Measurements from ENCODE around the gene TRPC4. TPM values are rescaled to one million over a fixed set of nuclear protein-coding genes. Genes with fewer than 3 reads are reported as not detected.

The TRPC4 gene
- total and polyA plus RNA-seq, 8 donors: 0.23 to 12.3 (median 3.9) TPM; not detected in 1

DNA sequence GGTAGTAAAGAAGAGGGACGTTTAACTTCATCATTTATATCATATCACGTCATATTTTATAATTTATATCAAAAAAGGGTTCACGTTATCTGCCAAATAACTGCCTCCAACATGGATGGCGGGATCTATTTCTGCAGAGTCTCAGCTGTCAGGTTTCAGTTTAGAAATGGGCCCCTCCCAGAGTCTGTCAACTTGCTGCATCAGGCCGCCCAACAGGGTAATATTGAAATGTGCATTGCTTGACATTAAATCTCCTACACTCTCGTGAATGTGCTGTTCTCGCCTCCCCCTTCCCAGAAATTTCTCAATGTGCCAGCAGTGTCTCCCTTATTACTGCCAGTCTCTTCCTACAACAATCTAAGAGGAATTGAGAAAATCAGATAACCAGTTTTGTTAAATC is 96.9 kb downstream of the TRPC4 start:
- H3K36me3 ChIP-seq: no peaks in the 10 kb centered on the region
- H3K27me3 ChIP-seq: no peaks in the 10 kb centered on the region
- TF ChIP-seq EP300 (IDR thresholded peaks at IDR 0.05) (no peak), POLR2A (IDR thresholded peaks at IDR 0.05) (no peak), POLR2AphosphoS5 (IDR thresholded peaks at IDR 0.05) (no peak)
- TF ChIP-seq, protein P1, sequence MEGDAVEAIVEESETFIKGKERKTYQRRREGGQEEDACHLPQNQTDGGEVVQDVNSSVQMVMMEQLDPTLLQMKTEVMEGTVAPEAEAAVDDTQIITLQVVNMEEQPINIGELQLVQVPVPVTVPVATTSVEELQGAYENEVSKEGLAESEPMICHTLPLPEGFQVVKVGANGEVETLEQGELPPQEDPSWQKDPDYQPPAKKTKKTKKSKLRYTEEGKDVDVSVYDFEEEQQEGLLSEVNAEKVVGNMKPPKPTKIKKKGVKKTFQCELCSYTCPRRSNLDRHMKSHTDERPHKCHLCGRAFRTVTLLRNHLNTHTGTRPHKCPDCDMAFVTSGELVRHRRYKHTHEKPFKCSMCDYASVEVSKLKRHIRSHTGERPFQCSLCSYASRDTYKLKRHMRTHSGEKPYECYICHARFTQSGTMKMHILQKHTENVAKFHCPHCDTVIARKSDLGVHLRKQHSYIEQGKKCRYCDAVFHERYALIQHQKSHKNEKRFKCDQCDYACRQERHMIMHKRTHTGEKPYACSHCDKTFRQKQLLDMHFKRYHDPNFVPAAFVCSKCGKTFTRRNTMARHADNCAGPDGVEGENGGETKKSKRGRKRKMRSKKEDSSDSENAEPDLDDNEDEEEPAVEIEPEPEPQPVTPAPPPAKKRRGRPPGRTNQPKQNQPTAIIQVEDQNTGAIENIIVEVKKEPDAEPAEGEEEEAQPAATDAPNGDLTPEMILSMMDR (IDR thresholded peaks at IDR 0.05): no peak
- intact Hi-C loops (cut with DNase I; ENCODE audit: low total_unique reads): no loop called here
- no peak for DNase-seq
- no peak overlapping the region for H3K4me3 ChIP-seq
- 82 to 85% (median 84%) methylated on average over 7 of the region's 7 CpGs for WGBS, 5 donors
- no peaks in the 10 kb centered on the region for H3K9me3 ChIP-seq
- no peak overlapping the region for H3K27ac ChIP-seq
- no peaks in the 10 kb centered on the region for H3K4me1 ChIP-seq

- Histone ChIP-seq H3K27ac (no peak overlapping the region), H3K4me1 (no peaks in the 10 kb centered on the region), H3K9me3 (no peaks in the 10 kb centered on the region), H3K36me3 (no peaks in the 10 kb centered on the region), H3K27me3 (no peaks in the 10 kb centered on the region), H3K4me3 (no peak overlapping the region)
- DNase-seq: no peak
- intact Hi-C loops (cut with DNase I; ENCODE audit: low total_unique reads): no loop called here
- 89 to 98% (median 93%) methylated on average over 2 of the region's 2 CpGs for WGBS, 5 donors
- TF ChIP-seq EP300 (IDR thresholded peaks at IDR 0.05): no peak
- TF ChIP-seq, protein P1 (IDR thresholded peaks at IDR 0.05): no peak
- no peak for TF ChIP-seq POLR2AphosphoS5 (IDR thresholded peaks at IDR 0.05)
- no peak for TF ChIP-seq POLR2A (IDR thresholded peaks at IDR 0.05)
Measured at GRCh38 chr13:37769545-37769944, 100.0 kb downstream of the TRPC4 start.

DNA sequence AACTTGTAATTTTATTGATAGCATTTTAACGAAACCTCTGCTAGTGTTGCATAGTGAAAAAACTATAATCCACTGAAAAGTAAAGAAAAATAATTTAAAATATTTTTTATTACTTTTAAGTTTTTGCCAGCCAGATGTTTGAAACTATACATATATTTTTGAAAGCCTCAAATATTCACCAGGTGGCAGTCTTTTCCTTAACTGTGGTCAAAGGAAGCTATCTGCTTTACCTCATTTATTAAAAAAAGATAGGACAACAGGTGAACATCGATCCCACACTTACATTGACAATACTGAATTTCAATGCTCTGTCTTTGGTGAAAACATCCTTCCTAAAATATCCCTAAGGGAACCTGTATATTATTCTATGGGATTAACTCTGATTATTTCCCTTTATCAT is 100.5 kb downstream of the TRPC4 start:
- no peak overlapping the region for H3K27ac ChIP-seq
- H3K4me3 ChIP-seq: no peak overlapping the region
- H3K9me3 ChIP-seq: no peaks in the 10 kb centered on the region
- WGBS, 5 donors: 51 to 61% (median 56%) methylated on average over 2 of the region's 2 CpGs
- H3K27me3 ChIP-seq: no peaks in the 10 kb centered on the region
- no peak for DNase-seq
- H3K36me3 ChIP-seq: no peaks in the 10 kb centered on the region
- intact Hi-C loops (cut with DNase I; ENCODE audit: low total_unique reads): no loop called here
- no peak for TF ChIP-seq EP300 (IDR thresholded peaks at IDR 0.05)
- no peak for TF ChIP-seq POLR2A (IDR thresholded peaks at IDR 0.05)
- TF ChIP-seq, protein P1 (IDR thresholded peaks at IDR 0.05): no peak
- no peak for TF ChIP-seq POLR2AphosphoS5 (IDR thresholded peaks at IDR 0.05)
- no peaks in the 10 kb centered on the region for H3K4me1 ChIP-seq

DNA sequence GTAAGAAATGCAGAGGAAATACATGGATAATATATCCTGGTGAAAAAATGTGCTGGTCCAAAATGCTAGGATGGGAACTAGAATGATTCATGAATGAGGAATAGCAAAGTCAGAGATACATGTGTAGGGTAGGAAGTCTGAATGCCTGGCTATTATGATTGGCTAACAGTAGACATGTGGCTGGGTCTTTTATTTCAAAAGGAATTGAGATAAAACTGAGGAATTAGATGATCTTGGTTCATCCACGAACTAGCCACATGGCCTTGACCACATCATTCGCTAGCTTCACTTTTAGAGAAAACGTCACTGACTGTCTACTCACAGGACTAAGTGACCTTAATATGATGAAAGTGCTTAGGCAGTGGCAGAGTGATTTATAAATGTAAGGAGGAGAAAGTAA is 103.1 kb downstream of the TRPC4 start:
- no peaks in the 10 kb centered on the region for H3K27me3 ChIP-seq
- intact Hi-C loops (cut with DNase I; ENCODE audit: low total_unique reads): no loop called here
- H3K4me3 ChIP-seq: no peak overlapping the region
- no peaks in the 10 kb centered on the region for H3K9me3 ChIP-seq
- no peaks in the 10 kb centered on the region for H3K36me3 ChIP-seq
- no peak overlapping the region for H3K27ac ChIP-seq
- WGBS, 5 donors: 78 to 90% (median 87%) methylated on average over 3 of the region's 3 CpGs
- no peaks in the 10 kb centered on the region for H3K4me1 ChIP-seq
- no peak for DNase-seq
- TF ChIP-seq EP300 (IDR thresholded peaks at IDR 0.05) (no peak), POLR2AphosphoS5 (IDR thresholded peaks at IDR 0.05) (no peak), POLR2A (IDR thresholded peaks at IDR 0.05) (no peak)
- TF ChIP-seq, protein P1 (IDR thresholded peaks at IDR 0.05): no peak
